Fibroblast of lung (primary cell): Measurements from ENCODE around the gene ANKS1B.

Experiments used
- CTCF ChIP-seq, 2 donors: IDR thresholded peaks in 1 of 2; conservative IDR thresholded peaks in 1 of 2; 1 replicate in 1 of 2; 2 replicates in 1 of 2; pipeline ENCODE4 v1.5.1; 2011 to 2012; ENCODE audit warnings: low read length in 2 of 2, control low read depth in 1 of 2, inconsistent platforms in 1 of 2, low read depth in 1 of 2, mild to moderate bottlenecking in 1 of 2
- EZH2 ChIP-seq: IDR thresholded peaks from 2 replicates; pipeline ENCODE4 v1.5.1; 2012; ENCODE audit warnings: low read length, control low read depth, mild to moderate bottlenecking; ENCODE audit errors: missing control alignments

- TF ChIP-seq CTCF (conservative IDR thresholded peaks at IDR 0.05 in 1 of 2, IDR thresholded peaks at IDR 0.05 in 1 of 2; ENCODE audit: low read depth in 1 of 2, low read length in 2 of 2) (no peak), EZH2 (no peak)
Observed at GRCh38 chr12:98818239-98818638, 1166.5 kb downstream of the ANKS1B start.
